Lower lobe of right lung (tissue), 2 donors: ENCODE data around the gene AHNAK2. TPM values are rescaled to one million over a fixed set of nuclear protein-coding genes. Genes with fewer than 3 reads are reported as not detected.
"Not testable (repeated sequence)": the region's sequence is repeated elsewhere in the genome, so short reads cannot be mapped to it uniquely, and the experiment has no call there.

ENCODE experiments used
- ATAC-seq, 2 donors: fragments of 200-7000 bp; cut with Tn5 transposase; one replicate each; pipeline ENCODE4 v1.9.1; 2020 to 2022; ENCODE audit warnings: mild to moderate bottlenecking in 2 of 2, moderate library complexity in 2 of 2
- DNase-seq: peaks from one replicate; pipeline ENCODE4 v3.0.0-alpha.2; 2020
- H3K27ac ChIP-seq: fragments of 200-600 bp; one replicate; pipeline ENCODE4 v1.8.0; 2022
- H3K27me3 ChIP-seq: fragments of 200-600 bp; one replicate; pipeline ENCODE4 v1.8.0; 2022; ENCODE audit warnings: low read depth
- H3K36me3 ChIP-seq: fragments of 200-600 bp; one replicate; pipeline ENCODE4 v1.8.0; 2022; ENCODE audit warnings: mild to moderate bottlenecking
- H3K4me1 ChIP-seq: fragments of 200-600 bp; one replicate; pipeline ENCODE4 v1.8.0; 2022
- H3K4me3 ChIP-seq: fragments of 200-600 bp; one replicate; pipeline ENCODE4 v1.8.0; 2022; ENCODE audit warnings: mild to moderate bottlenecking
- H3K9me3 ChIP-seq: fragments of 200-600 bp; one replicate; pipeline ENCODE4 v1.8.0; 2022
- CTCF ChIP-seq: fragments of 200-600 bp; IDR thresholded peaks from one replicate; pipeline ENCODE4 v1.8.0; 2022; ENCODE audit warnings: antibody characterized with exemption, mild to moderate bottlenecking
- intact Hi-C: fragments of 100-400 bp; cut with DNase I; formaldehyde crosslinking; loops from one replicate; pipeline ENCODE4 v1.11.0; 2022
- total RNA-seq: library from RNA; stranded (reverse); fragmentation: NEBNext Ultra II Directional; extraction: Animal tissue kit (Norgen Biotek cat#: 25700); gene quantifications from one replicate; pipeline ENCODE4 v1.2.1, GENCODE V29; 2021
- donor health status: DM: no; HTN: yes; CAD: no; lungs with severe emphysema.

The AHNAK2 gene
- total RNA-seq, 1 donor from 2014 or later = 10.8 TPM

GRCh38 chr14:104954746-104955395 lies 23.3 kb downstream of the AHNAK2 start:
- intact Hi-C loops = no loop called here
- no peak for TF ChIP-seq CTCF
- Histone ChIP-seq H3K4me1 (no peaks in the 10 kb centered on the region), H3K27me3 (peaks cover 8% of the 10 kb centered on the region), H3K27ac (no peak overlapping the region), H3K36me3 (no peaks in the 10 kb centered on the region), H3K4me3 (no peak overlapping the region), H3K9me3 (no peaks in the 10 kb centered on the region)
- DNase-seq (no peak), ATAC-seq (peak in 1 of 2 donors; percentile 26)

- peak; percentile 29 for DNase-seq
- no peaks in the 10 kb centered on the region for H3K9me3 ChIP-seq
- no peak for TF ChIP-seq CTCF
- H3K27me3 ChIP-seq = peaks cover 8% of the 10 kb centered on the region
- intact Hi-C loops = no loop called here
- no peaks in the 10 kb centered on the region for H3K4me1 ChIP-seq
- no peak overlapping the region for H3K27ac ChIP-seq
- ATAC-seq = no peak
- H3K4me3 ChIP-seq = no peak overlapping the region
- no peaks in the 10 kb centered on the region for H3K36me3 ChIP-seq
Measured at GRCh38 chr14:104953896-104954656, 24.1 kb downstream of the AHNAK2 start.

GRCh38 chr14:104953097-104953496 lies 25.1 kb downstream of the AHNAK2 start:
- Histone ChIP-seq H3K36me3 (no peaks in the 10 kb centered on the region), H3K9me3 (no peaks in the 10 kb centered on the region), H3K4me3 (no peak overlapping the region), H3K27ac (no peak overlapping the region), H3K4me1 (no peaks in the 10 kb centered on the region), H3K27me3 (peaks cover 8% of the 10 kb centered on the region)
- DNase-seq (no peak), ATAC-seq (no peak)
- intact Hi-C loops = no loop called here
- no peak for TF ChIP-seq CTCF

- ATAC-seq, H3K4me1 ChIP-seq, H3K27me3 ChIP-seq, H3K36me3 ChIP-seq, intact Hi-C loops, H3K4me3 ChIP-seq, DNase-seq, H3K9me3 ChIP-seq, H3K27ac ChIP-seq: not testable (repeated sequence)
Measured at GRCh38 chr14:104951863-104952657, 26.1 kb downstream of the AHNAK2 start.

- ATAC-seq, H3K4me1 ChIP-seq, H3K27me3 ChIP-seq, intact Hi-C loops, H3K27ac ChIP-seq, H3K36me3 ChIP-seq, H3K9me3 ChIP-seq, H3K4me3 ChIP-seq, DNase-seq: not testable (repeated sequence)
Measured at GRCh38 chr14:104950701-104951100, 27.5 kb downstream of the AHNAK2 start.

- Histone ChIP-seq H3K4me3 (no peak overlapping the region), H3K4me1 (no peaks in the 10 kb centered on the region), H3K27ac (no peak overlapping the region), H3K27me3 (no peaks in the 10 kb centered on the region), H3K36me3 (no peaks in the 10 kb centered on the region), H3K9me3 (no peaks in the 10 kb centered on the region)
- no peak for ATAC-seq
- no peak for TF ChIP-seq CTCF
- intact Hi-C loops = no loop called here
- DNase-seq = peak; percentile 32
Measured at GRCh38 chr14:104950021-104950420, 28.2 kb downstream of the AHNAK2 start.

- ATAC-seq, H3K27me3 ChIP-seq, H3K27ac ChIP-seq, H3K9me3 ChIP-seq, H3K4me3 ChIP-seq, H3K36me3 ChIP-seq, DNase-seq, H3K4me1 ChIP-seq, intact Hi-C loops: not testable (repeated sequence)
Measured at GRCh38 chr14:104949406-104949955, 28.7 kb downstream of the AHNAK2 start.
